Middle frontal gyrus (tissue), 1 donor: Measurements from ENCODE around the gene SERPINE1.

Source experiments
- DNase-seq: peaks from one replicate; pipeline ENCODE4 v3.0.0-alpha.2; 2015; ENCODE audit warnings: low spot score; ENCODE audit errors: extremely low spot score

SERPINE1 gene

DNA sequence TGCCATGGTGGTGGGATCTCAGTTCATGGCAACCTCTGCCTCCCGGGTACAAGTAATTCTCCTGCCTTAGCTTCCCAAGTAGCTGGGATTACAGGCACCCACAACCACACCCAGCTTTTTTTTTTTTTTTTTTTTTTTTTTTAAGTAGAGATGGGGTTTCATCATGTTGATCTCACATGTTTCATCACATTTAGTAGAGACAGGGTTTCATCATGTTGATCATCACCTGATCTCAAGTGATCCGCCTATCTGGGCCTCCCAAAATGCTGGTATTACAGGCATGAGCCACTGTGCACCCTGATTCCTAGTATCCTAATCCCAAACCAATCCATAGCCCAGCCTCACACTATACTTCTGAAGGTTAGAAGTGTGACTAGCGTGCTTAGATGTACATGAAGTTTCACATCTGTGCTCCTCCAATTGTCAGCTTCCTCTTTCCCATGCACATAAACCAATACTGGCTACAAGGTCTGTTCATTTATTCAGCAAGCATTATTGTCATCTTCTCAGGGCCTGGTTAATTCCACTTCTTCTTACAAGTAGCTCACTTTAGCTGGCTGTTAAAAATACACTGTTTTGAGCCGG lies 60.0 kb downstream of the SERPINE1 start:
- DNase-seq = no peak
